Activated naive CD4-positive, alpha-beta T cell treated with anti-CD3 and anti-CD28 coated beads, Interleukin-2, amount 50 U/mL, for 72 hours (primary cell): ENCODE measurements around the gene STYXL1. TPM values are rescaled to one million over a fixed set of nuclear protein-coding genes. Genes with fewer than 3 reads are reported as not detected.

ENCODE experiments used
- ATAC-seq, 2 donors: fragments of 150-1000 bp; cut with Tn5 transposase; 2 replicates each; pipeline ENCODE4 v1.10.0; 2021; ENCODE audit warnings: mild to moderate bottlenecking in 2 of 2, moderate library complexity in 2 of 2
- DNase-seq, 2 donors: peaks; one replicate each; pipeline ENCODE4 v3.0.0; 2021 to 2022; ENCODE audit warnings: low spot score in 2 of 2
- H3K27ac Mint-ChIP-seq, 2 donors: one replicate each; pipeline ENCODE4 v1.8.0; 2022; ENCODE audit warnings: mild to moderate bottlenecking in 2 of 2, mixed read lengths in 2 of 2
- H3K36me3 Mint-ChIP-seq, 2 donors: one replicate each; pipeline ENCODE4 v1.8.0; 2022; ENCODE audit warnings: mixed read lengths in 2 of 2
- H3K9me3 Mint-ChIP-seq, 2 donors: one replicate each; pipeline ENCODE4 v1.8.0; 2022; ENCODE audit warnings: mixed read lengths in 2 of 2
- total RNA-seq, 2 donors: library from RNA; stranded (reverse); gene quantifications; one replicate each; pipeline ENCODE4 v1.2.3, GENCODE V29; 2022

The STYXL1 gene
- total RNA-seq, 2 donors from 2014 or later: 25.4 to 39.1 TPM

DNA sequence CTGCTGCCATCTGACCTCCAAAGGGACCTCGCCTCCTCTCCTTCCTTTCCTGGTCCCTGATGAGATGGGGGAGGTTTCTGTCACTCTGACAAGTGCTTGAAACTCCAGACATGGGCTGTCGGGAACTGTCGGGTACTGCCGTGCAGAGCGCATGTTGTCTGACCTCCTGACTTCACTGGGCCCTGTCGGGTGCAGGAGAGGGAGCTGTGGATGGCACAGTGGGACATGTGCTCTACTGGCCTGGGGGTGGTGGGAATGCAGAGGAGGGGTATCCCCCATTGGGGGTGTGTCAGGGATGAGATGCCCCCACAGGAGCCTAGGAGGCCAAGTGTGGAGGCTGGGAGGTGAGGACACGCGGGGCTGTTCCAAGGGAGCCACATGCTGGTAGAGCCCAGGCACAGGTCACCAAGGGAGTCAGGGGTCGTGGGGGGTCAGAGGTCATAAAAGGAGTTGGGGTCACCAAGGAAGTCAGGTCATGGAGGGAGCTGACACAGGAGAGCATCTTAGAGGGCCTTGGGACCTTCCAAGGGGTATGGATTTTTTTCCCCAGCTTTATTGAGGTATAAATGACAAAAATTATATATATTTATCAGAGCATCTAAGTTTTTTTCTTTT is 84.3 kb downstream of the STYXL1 start:
- DNase-seq (no peak), ATAC-seq (no peak)
- Mint-ChIP-seq H3K27ac (peak overlapping the region; percentile 44 to 79), H3K36me3 (no peaks in the 10 kb centered on the region), H3K9me3 (no peaks in the 10 kb centered on the region)

DNA sequence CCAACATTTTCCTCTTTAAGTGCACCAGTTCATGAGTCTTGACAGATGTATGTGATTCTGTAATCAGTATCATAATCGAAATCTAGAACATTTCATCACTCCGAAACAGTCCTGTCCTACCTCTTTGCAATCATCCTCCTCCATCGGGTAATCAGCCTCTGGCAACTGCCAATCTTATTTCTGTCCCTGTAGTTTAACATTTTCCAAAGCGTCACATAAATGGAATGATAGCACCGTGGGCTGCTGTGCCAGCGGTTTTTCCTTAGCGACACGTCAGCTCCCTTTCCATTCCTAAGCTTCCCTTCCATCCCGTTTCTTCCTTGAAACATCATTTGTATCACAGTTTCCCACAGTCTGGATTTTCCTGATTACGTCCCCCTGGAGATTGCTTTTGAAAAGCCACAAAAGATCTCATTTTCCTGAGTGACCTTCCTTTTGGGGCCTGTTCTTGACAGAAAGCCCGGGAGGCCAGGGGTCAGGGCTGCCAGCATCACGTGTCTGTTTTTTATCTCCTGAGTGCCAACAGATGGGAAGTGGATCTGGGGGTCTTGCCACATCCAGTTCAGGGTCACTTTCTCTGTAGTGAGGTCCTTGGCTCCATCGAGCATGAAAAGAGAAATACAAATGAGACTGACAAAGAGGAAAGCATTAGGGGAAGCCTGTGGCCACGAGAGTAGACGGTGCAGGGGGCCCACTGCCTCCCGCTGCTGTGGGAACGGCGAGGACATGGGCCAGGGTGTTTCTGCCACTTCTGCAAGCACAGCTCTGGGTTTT is 85.0 kb downstream of the STYXL1 start:
- H3K9me3 Mint-ChIP-seq: no peaks in the 10 kb centered on the region
- DNase-seq (no peak), ATAC-seq (no peak)
- H3K27ac Mint-ChIP-seq: peak overlapping the region in 1 of 2 donors; percentile 79
- H3K36me3 Mint-ChIP-seq: no peaks in the 10 kb centered on the region

DNA sequence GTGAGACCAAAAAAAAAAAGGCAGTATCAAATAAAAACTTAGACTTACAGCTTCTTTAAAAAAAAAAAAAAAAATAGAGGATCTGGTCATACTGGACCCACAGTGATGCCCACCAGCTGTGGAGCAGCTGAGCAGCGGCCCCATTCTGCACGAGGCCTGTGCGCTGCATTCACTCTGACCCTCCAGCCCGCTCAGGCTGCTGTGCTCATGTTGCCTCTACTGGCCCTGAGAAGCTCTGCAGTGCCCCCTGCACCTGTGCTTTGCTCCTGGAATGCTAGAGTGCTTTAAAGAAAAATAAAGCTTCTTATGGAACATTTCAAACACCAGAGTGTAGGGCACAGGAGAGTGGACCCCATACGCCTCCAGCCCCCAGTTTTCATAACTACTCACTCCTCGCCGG is 86.6 kb downstream of the STYXL1 start:
- Mint-ChIP-seq H3K36me3 (no peaks in the 10 kb centered on the region), H3K9me3 (no peaks in the 10 kb centered on the region), H3K27ac (no peak overlapping the region)
- ATAC-seq: no peak
- DNase-seq: no peak

DNA sequence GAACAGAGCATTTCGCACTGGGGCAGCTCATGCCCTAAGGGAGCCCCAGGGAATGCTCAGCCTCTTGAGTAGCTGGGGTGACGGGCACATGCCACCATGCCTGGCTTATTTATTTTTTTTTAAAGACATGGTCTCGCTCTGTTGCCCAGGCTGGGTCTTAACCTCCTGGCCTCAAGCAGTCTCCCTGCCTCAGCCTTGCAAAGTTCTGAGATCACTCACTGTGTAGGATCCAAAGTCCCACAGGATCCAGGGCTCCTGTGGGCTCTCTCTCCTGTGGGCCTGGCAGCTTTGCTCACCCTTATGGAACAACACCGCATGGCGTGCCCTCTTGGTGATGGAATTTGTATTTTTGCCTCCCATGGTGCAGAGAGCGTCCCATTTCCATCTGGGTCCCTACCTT is 87.4 kb downstream of the STYXL1 start:
- ATAC-seq (no peak), DNase-seq (no peak)
- Mint-ChIP-seq H3K9me3 (no peaks in the 10 kb centered on the region), H3K27ac (no peak overlapping the region), H3K36me3 (no peaks in the 10 kb centered on the region)

DNA sequence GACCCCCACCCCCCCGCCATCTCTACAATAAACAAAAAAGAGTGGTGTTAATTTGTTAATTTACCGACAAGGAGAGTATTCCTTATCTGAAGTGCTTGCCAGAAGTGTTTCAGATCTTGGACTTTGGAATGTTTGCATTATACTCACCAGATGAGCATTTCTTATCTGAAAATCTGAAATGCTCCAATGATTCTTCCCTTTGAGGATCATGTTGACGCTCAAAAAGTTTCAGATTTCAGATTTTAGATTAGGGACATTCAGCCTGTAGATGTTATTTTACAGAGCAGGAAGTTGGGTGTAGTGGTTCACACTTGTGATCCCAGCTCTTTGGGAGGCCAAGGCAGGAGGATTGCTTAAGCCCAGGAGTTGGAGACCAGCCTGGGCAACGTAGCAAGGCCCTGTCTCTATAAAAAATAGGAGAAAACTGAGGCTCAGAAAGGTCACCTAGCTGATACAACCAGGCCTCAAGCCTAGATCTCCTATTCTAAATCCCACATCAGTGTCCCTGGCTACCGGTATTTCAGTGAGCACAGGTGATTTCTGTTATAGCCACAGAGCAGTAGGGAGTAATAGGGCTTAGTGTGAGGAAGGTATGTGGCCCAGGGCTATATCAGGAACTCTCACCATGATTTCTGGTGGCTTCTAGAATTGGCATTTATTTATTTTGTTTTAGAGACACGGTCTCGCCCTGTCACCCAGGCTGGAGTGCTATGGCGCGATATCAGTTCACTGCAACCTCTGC is 88.8 kb downstream of the STYXL1 start:
- H3K36me3 Mint-ChIP-seq: no peaks in the 10 kb centered on the region

DNA sequence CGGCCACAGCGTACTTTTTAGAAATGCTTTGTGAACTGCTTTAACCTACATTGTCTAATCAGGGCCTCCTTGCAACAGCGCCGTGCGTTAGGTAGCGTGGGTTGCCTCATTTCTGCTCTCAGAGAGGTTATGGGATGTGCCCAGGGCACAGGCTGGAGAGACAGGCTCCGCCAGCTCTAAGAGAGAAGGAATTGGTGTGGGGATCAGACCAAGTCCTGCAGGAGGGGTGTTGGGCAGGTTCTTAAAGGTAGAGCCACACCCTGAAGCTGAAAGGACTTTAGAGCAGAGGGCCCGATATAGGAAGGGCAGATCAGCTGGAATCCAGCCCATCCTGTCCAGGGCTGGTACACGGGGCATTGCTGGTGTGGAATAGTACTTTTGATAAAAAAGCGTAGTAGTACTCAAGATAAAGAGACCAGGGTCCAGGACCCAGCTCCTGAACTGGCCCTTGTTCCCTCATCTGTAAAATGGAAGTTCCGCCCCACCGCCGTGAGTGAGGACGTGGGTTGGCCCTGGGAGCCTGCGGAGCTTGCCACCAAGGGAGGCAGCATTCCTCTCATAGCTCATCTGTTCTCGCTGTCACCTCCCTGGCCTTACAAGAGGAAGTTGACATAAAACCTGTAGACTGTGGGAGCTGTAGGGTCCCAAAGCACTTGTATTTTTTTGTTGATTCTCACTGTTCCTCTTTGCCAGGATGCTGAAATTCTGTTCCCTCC is 90.6 kb downstream of the STYXL1 start:
- ATAC-seq (no peak), DNase-seq (no peak)
- no peak overlapping the region for H3K27ac Mint-ChIP-seq
- H3K9me3 Mint-ChIP-seq: no peaks in the 10 kb centered on the region
- H3K36me3 Mint-ChIP-seq: no peaks in the 10 kb centered on the region

More for the DNA sequence above, 88.8 kb downstream of the STYXL1 start:
- no peak for ATAC-seq
- H3K9me3 Mint-ChIP-seq: no peaks in the 10 kb centered on the region
- no peak overlapping the region for H3K27ac Mint-ChIP-seq
- DNase-seq: no peak

DNA sequence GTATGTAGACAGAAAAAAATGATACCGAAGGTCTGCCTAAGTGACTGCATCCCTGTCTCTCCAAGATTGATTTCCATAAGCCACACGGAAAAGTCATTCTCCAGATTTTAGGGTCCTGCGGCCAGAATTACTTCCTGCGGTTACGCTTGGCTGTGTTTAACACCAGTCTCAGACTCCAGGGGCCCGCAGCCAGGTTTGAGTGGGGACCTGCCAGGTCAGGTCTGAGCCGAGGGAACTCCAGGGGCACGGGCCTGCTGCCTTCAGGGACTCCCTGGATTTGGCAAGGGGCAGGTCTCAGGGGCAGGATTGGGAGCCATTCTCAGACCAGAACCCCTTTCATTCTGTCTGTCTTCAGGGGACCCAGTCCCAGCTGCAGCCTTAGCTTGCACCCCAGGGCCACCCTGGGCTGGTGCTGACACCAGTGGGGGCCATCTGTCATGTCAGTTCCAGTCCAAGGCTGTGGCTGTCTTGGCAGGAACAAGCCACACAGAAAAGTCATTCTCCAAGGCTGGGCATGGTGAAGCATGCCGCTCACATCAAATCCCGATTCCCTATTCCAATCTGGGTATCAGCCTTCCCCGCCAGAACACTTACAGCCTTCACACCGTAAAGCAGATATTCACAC is 92.4 kb downstream of the STYXL1 start:
- no peak for ATAC-seq
- H3K27ac Mint-ChIP-seq: no peak overlapping the region
- H3K36me3 Mint-ChIP-seq: no peaks in the 10 kb centered on the region
- H3K9me3 Mint-ChIP-seq: no peaks in the 10 kb centered on the region
- no peak for DNase-seq

DNA sequence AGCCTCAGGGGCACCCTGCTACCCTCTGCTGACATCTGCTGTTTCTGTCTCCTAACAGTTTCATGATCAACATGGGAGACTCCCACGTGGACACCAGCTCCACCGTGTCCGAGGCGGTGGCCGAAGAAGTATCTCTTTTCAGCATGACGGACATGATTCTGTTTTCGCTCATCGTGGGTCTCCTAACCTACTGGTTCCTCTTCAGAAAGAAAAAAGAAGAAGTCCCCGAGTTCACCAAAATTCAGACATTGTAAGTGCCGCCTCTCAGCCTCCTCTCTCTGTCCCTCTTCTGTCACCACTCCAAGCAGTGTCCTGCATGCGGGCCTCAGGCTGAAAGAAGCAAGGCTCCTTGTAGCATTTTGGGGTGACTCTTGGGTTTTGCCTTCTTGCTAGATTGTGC is 93.9 kb downstream of the STYXL1 start:
- peak overlapping the region in 1 of 2 donors; percentile 29 for H3K27ac Mint-ChIP-seq
- no peak for ATAC-seq
- DNase-seq: no peak
- no peaks in the 10 kb centered on the region for H3K36me3 Mint-ChIP-seq
- no peaks in the 10 kb centered on the region for H3K9me3 Mint-ChIP-seq

DNA sequence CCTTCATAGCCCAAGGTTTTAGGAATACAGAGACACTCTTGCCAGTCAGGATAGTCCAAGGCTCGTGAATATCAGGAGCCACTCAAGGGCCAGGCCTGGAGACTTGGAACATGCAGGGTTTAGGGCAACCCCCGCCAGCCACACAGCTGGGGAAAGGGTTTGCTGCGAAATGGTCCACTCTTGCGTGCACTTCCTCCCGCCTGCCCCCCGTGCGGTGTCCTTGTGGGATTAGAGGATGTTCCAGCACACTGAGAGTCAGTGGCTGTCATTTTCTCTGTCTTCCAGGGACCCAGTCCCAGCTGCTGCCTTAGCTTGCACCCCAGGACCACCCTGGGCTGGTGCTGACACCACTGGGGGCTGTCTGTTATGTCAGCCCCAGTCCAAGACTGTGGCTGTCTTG is 94.4 kb downstream of the STYXL1 start:
- Mint-ChIP-seq H3K9me3 (no peaks in the 10 kb centered on the region), H3K27ac (no peak overlapping the region), H3K36me3 (no peaks in the 10 kb centered on the region)
- ATAC-seq: no peak
- DNase-seq: no peak

DNA sequence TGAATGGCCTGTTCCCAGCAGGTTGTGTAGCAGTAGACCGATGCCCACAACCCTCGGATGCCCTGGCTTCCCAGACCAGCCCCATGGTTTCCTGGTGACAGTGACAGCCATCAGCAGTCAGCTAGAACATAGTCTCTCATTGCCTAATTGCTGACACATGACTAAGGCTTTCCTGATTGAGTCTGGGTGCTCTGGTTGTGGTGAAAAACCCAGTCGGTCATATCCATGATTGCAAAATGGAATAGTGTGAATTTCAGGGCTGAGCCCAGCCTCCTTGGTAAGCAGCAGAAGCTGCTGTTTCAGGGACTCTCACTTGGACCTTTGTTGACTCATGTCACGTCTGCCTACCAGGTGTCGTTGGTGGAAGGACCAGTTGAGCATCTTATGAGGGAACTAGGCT is 96.3 kb downstream of the STYXL1 start:
- Mint-ChIP-seq H3K27ac (no peak overlapping the region), H3K36me3 (no peaks in the 10 kb centered on the region), H3K9me3 (no peaks in the 10 kb centered on the region)
- ATAC-seq (peak in 1 of 2 donors; percentile 36), DNase-seq (no peak)

DNA sequence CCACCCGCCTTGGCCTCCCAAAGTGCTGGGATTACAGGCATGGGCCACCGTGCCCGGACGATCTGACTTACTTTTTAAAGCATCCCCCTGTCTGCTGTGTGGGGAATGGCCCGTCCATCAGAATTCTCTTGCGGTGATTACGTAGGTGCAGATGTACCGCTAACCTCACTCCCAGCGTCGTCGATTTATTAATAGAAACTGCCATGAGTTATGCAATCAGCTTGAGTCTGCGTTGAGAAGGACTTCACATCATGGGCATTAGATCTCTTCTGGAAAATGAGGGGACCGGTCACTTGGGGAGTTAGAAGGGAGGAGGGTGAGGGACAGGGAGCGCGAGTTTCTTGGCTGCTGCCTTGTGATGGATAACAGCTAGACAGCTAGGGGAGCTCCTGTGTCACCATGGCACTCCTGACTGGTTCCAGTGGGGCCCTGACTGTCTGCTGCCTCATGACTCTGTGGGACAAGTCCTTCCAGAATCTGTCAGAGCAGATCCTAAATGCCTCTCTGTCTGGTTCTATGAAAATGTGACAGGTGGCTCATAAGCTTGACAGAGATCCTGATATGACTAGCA is 97.6 kb downstream of the STYXL1 start:
- ATAC-seq (no peak), DNase-seq (no peak)
- Mint-ChIP-seq H3K27ac (no peak overlapping the region), H3K36me3 (no peaks in the 10 kb centered on the region), H3K9me3 (no peaks in the 10 kb centered on the region)

DNA sequence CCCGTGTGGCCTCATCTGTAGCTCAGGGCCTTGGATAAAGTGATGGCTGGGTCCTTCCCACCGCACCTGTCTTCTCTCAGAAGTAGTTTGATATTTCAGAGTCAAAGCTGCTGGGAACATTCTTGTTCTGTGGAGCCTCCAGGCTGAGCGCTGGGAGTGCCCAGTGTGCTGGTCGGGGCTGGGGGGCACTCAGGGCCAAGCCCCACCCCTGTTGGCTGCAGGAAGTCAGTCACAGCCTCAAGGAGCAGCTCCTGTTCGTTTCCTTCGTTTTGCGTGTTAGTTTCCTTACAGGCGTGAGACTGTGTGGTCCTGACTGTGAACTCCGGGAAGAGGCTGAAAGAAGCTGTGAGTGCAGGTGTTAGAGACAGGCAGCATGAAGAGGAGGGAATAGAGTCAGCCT is 99.6 kb downstream of the STYXL1 start:
- Mint-ChIP-seq H3K36me3 (no peaks in the 10 kb centered on the region), H3K27ac (peak overlapping the region in 1 of 2 donors; percentile 28), H3K9me3 (peaks cover 0 to 5% of the 10 kb centered on the region in 2 donors)
- DNase-seq: no peak
- no peak for ATAC-seq

Other genes with a start within 250 kb of the STYXL1 start
- not detected for gene CCL24, start 234.2 kb downstream of the STYXL1 start, total RNA-seq
- 10 to 100 TPM; 14.5 to 26.3 TPM for gene RHBDD2, start 169.0 kb downstream of the STYXL1 start, total RNA-seq
- 10 to 100 TPM; 22.7 to 40.9 TPM for gene POR, start 132.8 kb downstream of the STYXL1 start, total RNA-seq
- 10 to 100 TPM; 23.7 to 43.3 TPM for gene TMEM120A, start 53.4 kb downstream of the STYXL1 start, total RNA-seq
- 100 to 1,000 TPM; 212 to 262 TPM for gene MDH2, start 106 bp upstream of the STYXL1 start, total RNA-seq
- gene SRRM3, start 153.9 kb upstream of the STYXL1 start, total RNA-seq: not detected